PC-3 (cell line): Measurements from ENCODE around the gene ZNF467.

Experiments
- EZH2phosphoT487 ChIP-seq: fragments of 300-600 bp; sonication (generic); IDR thresholded peaks from 2 replicates; pipeline ENCODE4 v1.6.1; 2018; ENCODE audit warnings: mild to moderate bottlenecking, antibody characterized with exemption, low read length, borderline replicate concordance
- TF ChIP-seq, protein P1 (sequence below): fragments of 300-600 bp; sonication (generic); conservative IDR thresholded peaks from 2 replicates; pipeline ENCODE4 v1.5.1; 2017; ENCODE audit warnings: antibody characterized with exemption, low read depth, mild to moderate bottlenecking, low read length

DNA sequence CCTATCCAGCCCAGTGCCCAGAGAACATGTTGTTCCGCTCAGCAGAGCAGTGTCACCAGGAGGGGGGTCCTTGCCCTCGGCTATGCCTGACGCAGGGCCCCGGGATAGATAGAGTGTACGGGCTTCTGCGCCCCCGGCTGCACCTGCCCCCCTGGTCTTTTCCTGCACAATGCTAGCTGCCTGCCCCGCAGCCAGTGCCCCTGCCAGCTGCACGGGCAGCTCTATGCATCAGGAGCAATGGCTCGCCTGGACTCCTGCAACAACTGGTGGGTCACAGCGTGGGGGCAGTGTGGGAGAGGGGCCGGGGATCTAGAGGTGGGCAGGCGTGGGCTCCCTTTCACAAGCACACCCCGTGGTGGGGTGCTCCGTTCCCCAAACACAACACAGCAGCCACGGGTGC is 33.3 kb upstream of the ZNF467 start:
- no peak for TF ChIP-seq EZH2phosphoT487
- TF ChIP-seq, protein P1, sequence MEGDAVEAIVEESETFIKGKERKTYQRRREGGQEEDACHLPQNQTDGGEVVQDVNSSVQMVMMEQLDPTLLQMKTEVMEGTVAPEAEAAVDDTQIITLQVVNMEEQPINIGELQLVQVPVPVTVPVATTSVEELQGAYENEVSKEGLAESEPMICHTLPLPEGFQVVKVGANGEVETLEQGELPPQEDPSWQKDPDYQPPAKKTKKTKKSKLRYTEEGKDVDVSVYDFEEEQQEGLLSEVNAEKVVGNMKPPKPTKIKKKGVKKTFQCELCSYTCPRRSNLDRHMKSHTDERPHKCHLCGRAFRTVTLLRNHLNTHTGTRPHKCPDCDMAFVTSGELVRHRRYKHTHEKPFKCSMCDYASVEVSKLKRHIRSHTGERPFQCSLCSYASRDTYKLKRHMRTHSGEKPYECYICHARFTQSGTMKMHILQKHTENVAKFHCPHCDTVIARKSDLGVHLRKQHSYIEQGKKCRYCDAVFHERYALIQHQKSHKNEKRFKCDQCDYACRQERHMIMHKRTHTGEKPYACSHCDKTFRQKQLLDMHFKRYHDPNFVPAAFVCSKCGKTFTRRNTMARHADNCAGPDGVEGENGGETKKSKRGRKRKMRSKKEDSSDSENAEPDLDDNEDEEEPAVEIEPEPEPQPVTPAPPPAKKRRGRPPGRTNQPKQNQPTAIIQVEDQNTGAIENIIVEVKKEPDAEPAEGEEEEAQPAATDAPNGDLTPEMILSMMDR, result no peak
